Testis (tissue), 2 donors: ENCODE measurements around the gene CETN1.

Experiments
- POLR2A ChIP-seq: fragments of 450-650 bp; IDR thresholded peaks from one replicate; pipeline ENCODE4 v1.6.1; 2017; ENCODE audit warnings: antibody characterized with exemption, mild to moderate bottlenecking, moderate library complexity
- TF ChIP-seq, protein P1 (sequence below), 3 experiments: fragments of 450-650 bp in 2 of 3; fragments of 200-600 bp in 1 of 3; sonication (generic) in 1 of 3; IDR thresholded peaks; one replicate each; pipeline ENCODE4 v1.5.1; 2016 to 2019; ENCODE audit warnings: antibody characterized with exemption in 3 of 3, mild to moderate bottlenecking in 2 of 3, moderate library complexity in 1 of 3

DNA sequence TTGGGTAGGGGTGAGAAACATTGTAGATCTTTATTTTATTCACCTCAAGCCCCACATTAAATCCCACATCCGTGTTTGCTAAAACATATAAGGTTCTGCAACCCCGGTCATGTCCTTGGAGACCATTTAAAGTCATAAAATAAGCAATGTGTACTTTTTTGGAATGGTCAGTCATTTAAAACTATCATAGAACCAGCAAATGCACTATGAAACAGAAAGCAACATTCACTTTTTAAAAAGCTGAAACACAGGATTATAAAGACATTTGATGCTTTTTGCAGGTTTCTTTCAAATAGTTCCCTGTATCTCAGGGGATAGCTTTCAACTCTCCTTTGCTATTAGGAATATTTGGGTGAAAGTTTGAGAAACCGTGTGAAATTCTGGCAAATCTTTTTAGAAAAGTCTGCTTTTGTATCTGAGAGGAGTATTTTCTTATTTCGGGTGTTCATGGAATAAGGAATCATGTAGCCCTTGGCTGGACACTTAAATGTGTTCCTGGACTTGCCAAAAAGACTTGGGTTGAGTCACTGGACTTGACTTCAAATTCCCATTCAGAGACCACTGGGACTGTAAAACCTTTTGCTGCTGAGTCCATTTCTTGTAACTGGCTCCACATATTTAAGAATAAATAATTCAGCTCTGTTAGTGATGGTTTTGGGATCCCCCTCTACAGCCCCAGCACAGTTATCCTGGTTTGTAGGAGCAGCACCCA, 5.9 kb upstream of the CETN1 start:
- TF ChIP-seq, protein P1, sequence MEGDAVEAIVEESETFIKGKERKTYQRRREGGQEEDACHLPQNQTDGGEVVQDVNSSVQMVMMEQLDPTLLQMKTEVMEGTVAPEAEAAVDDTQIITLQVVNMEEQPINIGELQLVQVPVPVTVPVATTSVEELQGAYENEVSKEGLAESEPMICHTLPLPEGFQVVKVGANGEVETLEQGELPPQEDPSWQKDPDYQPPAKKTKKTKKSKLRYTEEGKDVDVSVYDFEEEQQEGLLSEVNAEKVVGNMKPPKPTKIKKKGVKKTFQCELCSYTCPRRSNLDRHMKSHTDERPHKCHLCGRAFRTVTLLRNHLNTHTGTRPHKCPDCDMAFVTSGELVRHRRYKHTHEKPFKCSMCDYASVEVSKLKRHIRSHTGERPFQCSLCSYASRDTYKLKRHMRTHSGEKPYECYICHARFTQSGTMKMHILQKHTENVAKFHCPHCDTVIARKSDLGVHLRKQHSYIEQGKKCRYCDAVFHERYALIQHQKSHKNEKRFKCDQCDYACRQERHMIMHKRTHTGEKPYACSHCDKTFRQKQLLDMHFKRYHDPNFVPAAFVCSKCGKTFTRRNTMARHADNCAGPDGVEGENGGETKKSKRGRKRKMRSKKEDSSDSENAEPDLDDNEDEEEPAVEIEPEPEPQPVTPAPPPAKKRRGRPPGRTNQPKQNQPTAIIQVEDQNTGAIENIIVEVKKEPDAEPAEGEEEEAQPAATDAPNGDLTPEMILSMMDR (IDR thresholded peaks at IDR 0.05): no peak
- TF ChIP-seq POLR2A: no peak
